GM19324 (cell line): ENCODE measurements around the gene VOPP1.

Experiments
- ATAC-seq: cut with Tn5 transposase; IDR thresholded peaks from one replicate; pipeline ENCODE4 v1.9.1; 2021; ENCODE audit warnings: mild to moderate bottlenecking, moderate library complexity; ENCODE audit not compliant: unreplicated experiment, low FRiP score

VOPP1 gene

DNA sequence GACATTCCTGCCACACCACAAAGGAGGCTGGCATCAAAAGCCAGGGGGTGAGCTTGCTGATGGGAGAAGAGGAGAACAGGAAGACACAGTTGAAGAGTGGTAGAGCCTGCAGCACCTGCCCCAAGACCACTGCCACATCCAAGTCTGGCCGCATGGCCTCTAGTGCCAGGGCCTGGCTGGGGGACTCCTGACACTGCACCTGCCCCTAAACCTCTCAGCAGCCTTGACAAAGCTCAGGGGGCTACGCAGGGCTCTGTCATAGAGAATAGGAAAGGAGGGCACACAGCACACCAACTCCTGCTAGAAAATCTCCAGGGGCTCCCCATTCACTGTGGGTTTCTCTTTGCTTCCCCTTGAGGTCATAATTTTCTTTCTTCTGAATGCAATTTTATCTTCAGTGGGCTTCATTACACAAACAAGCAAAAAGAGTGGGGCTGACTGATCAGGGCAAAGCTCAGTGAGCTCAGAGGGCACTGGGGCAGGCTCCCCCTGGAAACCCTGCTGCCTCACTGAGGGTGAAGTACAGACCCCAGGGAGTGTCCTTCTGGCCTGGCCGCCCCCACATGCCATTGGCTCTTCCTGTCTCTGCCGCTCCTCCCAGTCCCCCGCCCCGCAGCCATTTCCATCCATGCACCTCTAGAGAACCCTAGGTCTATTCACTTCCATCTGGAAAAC is 37.2 kb downstream of the VOPP1 start:
- no peak for ATAC-seq

GRCh38 chr7:55534262-55534915 is 37.9 kb downstream of the VOPP1 start:
- ATAC-seq, result peak; percentile 66

GRCh38 chr7:55533729-55534080 is 38.6 kb downstream of the VOPP1 start:
- ATAC-seq, result no peak

- ATAC-seq, result peak; percentile 55
Observed at GRCh38 chr7:55533050-55533728, 39.1 kb downstream of the VOPP1 start.

DNA sequence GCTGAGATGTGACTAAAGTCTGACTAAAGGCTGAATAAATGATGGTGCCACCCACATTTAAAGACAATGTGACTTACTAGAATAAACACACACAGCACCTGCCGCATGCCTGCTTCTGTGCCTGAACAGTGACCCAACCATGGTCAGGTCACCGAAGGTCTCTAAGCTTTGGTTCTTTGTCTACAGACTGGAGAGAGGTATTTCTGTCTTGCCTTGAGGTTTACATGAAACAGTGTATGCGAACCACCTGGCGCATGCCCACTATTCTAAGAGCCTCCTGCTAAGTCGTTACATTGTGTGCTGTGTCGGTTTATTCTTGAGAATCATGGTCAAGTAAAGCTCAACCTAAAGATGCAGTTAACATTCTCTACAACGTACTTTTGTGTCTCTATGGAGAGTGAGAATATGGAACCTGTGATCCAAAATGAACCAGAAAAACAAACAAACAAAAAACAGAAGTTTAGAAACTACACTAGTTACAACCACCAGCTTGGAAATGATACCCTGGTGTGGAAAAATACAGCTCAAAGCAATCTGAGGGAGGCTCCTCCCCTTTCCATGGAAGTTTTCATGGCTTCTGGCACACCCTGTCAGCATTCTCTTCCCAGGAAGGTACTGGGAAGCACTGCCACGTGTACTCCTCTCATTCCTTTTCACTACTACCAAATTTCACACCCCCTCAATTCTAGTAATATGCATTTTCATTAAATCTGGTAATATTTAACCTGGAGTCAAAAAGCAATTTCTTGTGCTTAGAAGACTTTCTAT is 40.0 kb downstream of the VOPP1 start:
- peak; percentile 18 for ATAC-seq

- no peak for ATAC-seq
Observed at GRCh38 chr7:55531536-55531935, 40.8 kb downstream of the VOPP1 start.

GRCh38 chr7:55527307-55527706 is 45.0 kb downstream of the VOPP1 start:
- ATAC-seq, result no peak

GRCh38 chr7:55526770-55527169 is 45.5 kb downstream of the VOPP1 start:
- ATAC-seq, result no peak

DNA sequence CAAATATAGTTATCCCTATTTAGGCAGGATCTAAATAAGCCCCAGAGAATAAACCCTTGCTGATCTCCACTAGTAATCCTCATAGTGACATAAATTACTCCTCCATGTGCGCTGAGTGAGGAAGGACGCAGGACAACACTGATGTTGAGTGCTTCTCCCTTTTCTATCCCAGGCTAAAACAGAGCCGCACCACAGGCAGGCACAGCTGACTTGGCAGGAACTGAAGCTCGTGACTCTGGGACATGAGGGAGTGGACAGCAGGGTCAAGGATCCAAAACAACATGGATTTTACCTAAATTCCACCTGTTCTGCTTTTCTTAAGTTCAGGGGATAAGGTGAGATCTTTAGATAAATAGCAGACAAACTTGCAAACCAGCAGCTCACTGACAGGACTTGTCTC is 46.0 kb downstream of the VOPP1 start:
- ATAC-seq, result no peak

DNA sequence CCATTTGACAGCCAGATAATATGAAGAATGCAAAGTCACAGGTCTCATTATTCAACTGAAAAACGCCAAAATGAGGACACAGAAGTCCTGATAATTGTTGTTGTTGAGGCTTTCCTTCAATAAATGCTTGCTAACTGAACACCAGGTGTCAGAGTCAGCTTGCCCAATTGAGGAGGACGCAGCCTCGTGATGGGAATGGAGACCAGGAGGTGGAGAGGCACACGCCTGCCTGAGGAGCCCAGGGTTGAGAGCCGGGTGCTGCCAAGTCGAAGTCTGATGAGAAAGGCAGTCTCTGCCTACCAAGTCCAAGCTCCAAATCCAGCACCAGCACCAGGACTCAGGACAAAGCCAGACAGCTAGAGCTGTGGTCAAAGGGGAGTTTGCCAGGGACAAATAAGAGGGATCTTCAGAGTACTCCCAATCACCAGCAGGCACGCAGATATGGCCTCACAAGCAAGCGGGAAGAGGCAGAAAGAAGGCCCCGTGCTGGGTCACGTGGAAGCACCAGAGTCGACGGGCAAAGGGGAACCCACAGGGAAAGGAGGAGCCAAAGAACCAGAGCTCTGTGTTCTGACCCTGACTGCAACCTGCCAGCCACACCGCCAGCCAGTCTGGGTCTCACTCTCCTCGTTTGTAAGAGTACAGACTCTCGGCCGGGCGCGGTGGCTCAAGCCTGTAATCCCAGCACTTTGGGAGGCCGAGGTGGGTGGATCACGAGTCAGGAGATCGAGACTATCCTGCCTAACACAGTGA is 47.6 kb downstream of the VOPP1 start:
- no peak for ATAC-seq

DNA sequence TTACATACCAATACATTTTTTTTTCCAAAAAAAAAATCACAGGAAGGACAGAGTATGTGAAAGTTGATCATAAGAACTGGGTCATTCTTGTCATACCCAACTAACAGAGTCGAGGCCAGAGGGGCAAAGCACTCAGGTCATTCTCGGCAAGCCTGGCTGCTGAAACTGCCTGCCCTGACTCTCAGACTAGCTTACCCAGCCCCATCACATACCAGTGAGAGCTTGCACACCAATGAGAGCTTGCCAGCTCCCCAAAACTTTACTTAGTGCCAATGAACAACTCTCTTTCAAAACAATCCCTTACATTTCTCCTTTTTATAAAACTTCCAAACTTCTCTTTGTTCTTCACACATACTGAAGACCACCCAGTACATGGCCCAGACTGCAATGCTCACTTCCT is 48.9 kb downstream of the VOPP1 start:
- no peak for ATAC-seq

DNA sequence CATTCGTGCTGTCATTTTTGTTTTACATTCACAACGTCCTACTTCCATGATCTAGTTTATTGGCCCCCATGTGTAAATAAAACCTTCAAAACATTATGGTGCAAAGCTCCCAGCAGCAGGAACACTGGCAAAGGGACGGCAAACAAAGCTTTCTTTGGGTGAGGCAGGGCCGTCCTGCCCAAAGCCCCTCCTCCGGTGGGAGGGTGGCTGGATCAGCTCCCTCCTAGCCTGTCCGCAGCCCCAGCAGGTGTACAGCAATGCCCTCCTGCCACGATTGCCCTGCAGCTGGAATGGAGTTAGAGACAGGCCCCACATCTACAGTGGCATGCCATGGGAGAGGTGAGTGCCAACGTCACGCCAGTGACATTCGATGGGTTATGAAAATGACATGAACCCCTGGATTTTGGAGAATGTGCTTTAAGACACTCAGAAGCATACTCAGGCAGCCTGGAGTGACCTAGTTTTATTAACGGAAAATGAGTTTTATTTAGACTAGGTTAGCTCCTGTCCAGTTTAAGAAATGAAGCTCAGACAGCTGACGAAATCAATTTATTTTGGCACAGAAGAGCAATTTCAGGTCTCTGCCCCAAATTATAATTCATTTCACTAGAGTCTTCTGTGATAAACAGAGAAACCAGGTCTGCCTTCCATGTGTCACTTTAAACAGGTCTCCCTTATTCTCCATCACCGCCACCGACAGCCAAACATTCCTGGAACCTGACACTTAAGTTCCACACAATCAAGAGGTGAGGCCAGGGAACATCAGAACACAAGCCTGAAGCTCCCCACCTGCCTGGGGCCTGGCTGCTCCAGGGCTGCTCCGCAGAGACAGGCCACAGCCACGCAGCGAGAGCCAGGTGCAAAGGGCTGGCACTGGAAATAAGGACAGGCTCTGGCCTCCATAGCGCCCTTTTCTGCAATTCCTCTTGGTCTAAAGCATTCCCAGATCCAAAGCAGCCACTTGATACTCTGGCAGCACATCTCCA is 50.1 kb downstream of the VOPP1 start:
- ATAC-seq, result no peak

DNA sequence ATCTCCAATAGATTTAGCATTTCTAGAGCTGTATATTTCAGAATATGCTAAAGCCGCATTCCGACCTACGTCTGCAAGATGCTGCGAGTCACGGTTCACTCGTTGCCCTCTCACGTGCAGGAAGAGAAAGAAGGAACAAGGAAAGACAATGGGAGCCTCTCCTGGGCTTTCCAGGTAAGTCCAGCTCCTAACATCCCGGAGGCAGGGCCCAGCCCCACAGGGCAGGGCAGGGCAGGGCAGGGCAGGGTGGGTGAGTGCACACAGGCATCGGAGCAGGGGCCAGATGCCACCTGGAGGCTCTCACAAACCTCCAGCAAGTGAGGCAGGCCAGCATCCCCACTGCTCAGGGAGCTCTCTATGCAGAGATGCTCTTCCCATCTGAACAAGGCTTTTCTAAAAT is 50.8 kb downstream of the VOPP1 start:
- no peak for ATAC-seq

DNA sequence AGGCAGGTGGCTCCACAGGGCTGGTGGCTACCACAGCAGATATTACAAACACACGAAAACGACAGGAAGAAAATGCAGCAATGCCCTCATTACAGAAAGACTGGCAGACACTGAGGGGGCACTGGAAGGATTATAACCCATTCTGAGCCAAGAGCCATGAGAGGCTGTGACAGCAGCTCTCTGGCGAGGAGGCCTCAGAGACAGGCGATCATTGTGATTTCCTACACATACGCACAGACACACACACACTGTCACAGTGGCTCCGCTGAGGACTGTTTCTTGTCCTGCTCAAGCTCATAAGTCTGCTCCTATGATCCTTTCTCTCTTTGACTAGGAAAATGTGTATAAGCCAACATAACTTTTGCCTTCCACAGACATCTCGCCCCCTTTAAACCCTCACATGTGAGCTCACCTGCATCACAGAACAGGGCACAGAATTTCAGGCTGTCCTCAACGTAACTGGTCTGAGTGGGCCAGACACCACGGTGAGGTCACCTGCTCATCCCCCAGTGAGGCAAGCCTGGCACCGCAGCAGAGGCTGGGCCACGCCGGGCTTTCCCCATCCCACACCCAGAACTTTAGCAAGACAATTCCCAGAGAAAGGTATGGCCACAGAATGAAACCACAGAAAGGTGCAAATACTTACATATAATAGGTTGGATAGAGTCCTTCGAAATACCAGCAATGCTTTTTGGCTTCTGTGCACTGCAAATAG is 51.7 kb downstream of the VOPP1 start:
- no peak for ATAC-seq

GRCh38 chr7:55518836-55519235 is 53.5 kb downstream of the VOPP1 start:
- ATAC-seq, result no peak

GRCh38 chr7:55517936-55518689 is 54.2 kb downstream of the VOPP1 start:
- no peak for ATAC-seq

- no peak for ATAC-seq
Observed at GRCh38 chr7:55517191-55517633, 55.1 kb downstream of the VOPP1 start.

- no peak for ATAC-seq
Observed at GRCh38 chr7:55516409-55516808, 55.9 kb downstream of the VOPP1 start.
